NCI-H1105 (cell line): ENCODE measurements around the gene EIF4EBP3.
A peak's percentile ranks its signal among the peaks of the same experiment; 100 is the strongest.

ENCODE experiments used
- DNase-seq: peaks from one replicate; lab custom pipeline; 2025; lab: John Stamatoyannopoulos, UW

EIF4EBP3 gene

GRCh38 chr5:140557136-140557805 lies 9.8 kb downstream of the EIF4EBP3 start, which contains the start of gene SRA1:
Gene SRA1 (minus strand): TSS chr5:140557473. CDS start chr5:140557452, 21 bp downstream.
- DNase-seq: peak; percentile 78

- no peak for DNase-seq
These were observed 10.5 kb downstream of the EIF4EBP3 start for GRCh38 chr5:140557965-140558364.

GRCh38 chr5:140558542-140558941 lies 11.1 kb downstream of the EIF4EBP3 start:
- no peak for DNase-seq

GRCh38 chr5:140560227-140560626 lies 12.8 kb downstream of the EIF4EBP3 start:
- DNase-seq: no peak

GRCh38 chr5:140561753-140562523 lies 14.5 kb downstream of the EIF4EBP3 start:
- DNase-seq: no peak

- no peak for DNase-seq
These were observed 16.1 kb downstream of the EIF4EBP3 start for GRCh38 chr5:140563596-140563995.

- DNase-seq: peak; percentile 87
These were observed 16.9 kb downstream of the EIF4EBP3 start, which contains the start of the genes APBB3 and SLC35A4 for GRCh38 chr5:140564196-140565023. Gene APBB3 (minus strand): TSS chr5:140564598. CDS start chr5:140564245, 353 bp downstream. Gene SLC35A4 (plus strand): TSS chr5:140564828. CDS start chr5:140567170, 2,342 bp downstream.

- DNase-seq: no peak
These were observed 17.7 kb downstream of the EIF4EBP3 start for GRCh38 chr5:140565024-140565779.

- no peak for DNase-seq
These were observed 18.3 kb downstream of the EIF4EBP3 start for GRCh38 chr5:140565780-140566095.

GRCh38 chr5:140566665-140567064 lies 19.2 kb downstream of the EIF4EBP3 start:
- DNase-seq: no peak

- no peak for DNase-seq
These were observed 19.8 kb downstream of the EIF4EBP3 start for GRCh38 chr5:140567136-140567818.

- no peak for DNase-seq
These were observed 20.4 kb downstream of the EIF4EBP3 start for GRCh38 chr5:140567871-140568270.

- no peak for DNase-seq
These were observed 21.1 kb downstream of the EIF4EBP3 start for GRCh38 chr5:140568443-140569063.

- DNase-seq: no peak
These were observed 21.7 kb downstream of the EIF4EBP3 start for GRCh38 chr5:140569197-140569596.

GRCh38 chr5:140570058-140570457 lies 22.6 kb downstream of the EIF4EBP3 start:
- no peak for DNase-seq

GRCh38 chr5:140570488-140570887 lies 23.0 kb downstream of the EIF4EBP3 start:
- no peak for DNase-seq

GRCh38 chr5:140571105-140571504 lies 23.6 kb downstream of the EIF4EBP3 start:
- DNase-seq: no peak

GRCh38 chr5:140573683-140574082 lies 26.2 kb downstream of the EIF4EBP3 start:
- no peak for DNase-seq

- DNase-seq: no peak
These were observed 26.7 kb downstream of the EIF4EBP3 start for GRCh38 chr5:140574165-140574564.

- DNase-seq: no peak
These were observed 27.8 kb downstream of the EIF4EBP3 start for GRCh38 chr5:140575309-140575708.

- no peak for DNase-seq
These were observed 29.3 kb downstream of the EIF4EBP3 start for GRCh38 chr5:140576776-140577201.
